Endothelial cell of hepatic sinusoid (primary cell): Measurements from ENCODE around the gene MYEOV.

Experiments
- in situ Hi-C: cut with HindIII; loops from 2 replicates; pipeline ENCODE4 v1.10.0; 2017; ENCODE audit warnings: low sequenced_read_pairs

MYEOV gene

GRCh38 chr11:69265210-69265609 is 28.7 kb upstream of the MYEOV start:
- in situ Hi-C loops = no loop called here

- in situ Hi-C loops = no loop called here
Observed at GRCh38 chr11:69265911-69266510, 27.9 kb upstream of the MYEOV start.

GRCh38 chr11:69267395-69267805 is 26.6 kb upstream of the MYEOV start:
- in situ Hi-C loops = no loop called here

- in situ Hi-C loops = no loop called here
Observed at GRCh38 chr11:69268911-69269310, 25.0 kb upstream of the MYEOV start.

- in situ Hi-C loops = no loop called here
Observed at GRCh38 chr11:69269388-69269787, 24.6 kb upstream of the MYEOV start.

GRCh38 chr11:69269926-69270697 is 23.8 kb upstream of the MYEOV start:
- in situ Hi-C loops = no loop called here

GRCh38 chr11:69270941-69271340 is 23.0 kb upstream of the MYEOV start:
- in situ Hi-C loops = no loop called here

GRCh38 chr11:69272055-69272454 is 21.9 kb upstream of the MYEOV start:
- in situ Hi-C loops = no loop called here

GRCh38 chr11:69272831-69273485 is 21.0 kb upstream of the MYEOV start:
- in situ Hi-C loops = no loop called here

GRCh38 chr11:69273571-69273970 is 20.4 kb upstream of the MYEOV start:
- in situ Hi-C loops = no loop called here

GRCh38 chr11:69274531-69275016 is 19.4 kb upstream of the MYEOV start:
- in situ Hi-C loops = no loop called here

GRCh38 chr11:69275178-69275577 is 18.8 kb upstream of the MYEOV start:
- in situ Hi-C loops = no loop called here

- in situ Hi-C loops = no loop called here
Observed at GRCh38 chr11:69276165-69276564, 17.8 kb upstream of the MYEOV start.

- in situ Hi-C loops = no loop called here
Observed at GRCh38 chr11:69277074-69277809, 16.7 kb upstream of the MYEOV start.

GRCh38 chr11:69278091-69278867 is 15.7 kb upstream of the MYEOV start:
- in situ Hi-C loops = no loop called here

GRCh38 chr11:69280451-69280850 is 13.5 kb upstream of the MYEOV start:
- in situ Hi-C loops = no loop called here

GRCh38 chr11:69280994-69281393 is 13.0 kb upstream of the MYEOV start:
- in situ Hi-C loops = no loop called here

- in situ Hi-C loops = no loop called here
Observed at GRCh38 chr11:69283446-69283845, 10.5 kb upstream of the MYEOV start.

- in situ Hi-C loops = no loop called here
Observed at GRCh38 chr11:69284081-69284511, 9.9 kb upstream of the MYEOV start.

- in situ Hi-C loops = no loop called here
Observed at GRCh38 chr11:69285091-69285490, 8.9 kb upstream of the MYEOV start.
